ENCODE measurements around the gene TAF1. TPM values are rescaled to one million over a fixed set of nuclear protein-coding genes. Genes with fewer than 3 reads are reported as not detected.
"Not testable (repeated sequence)": the region's sequence is repeated elsewhere in the genome, so short reads cannot be mapped to it uniquely, and the experiment has no call there.

The TAF1 gene
- total RNA-seq, 1 experiment from 2014 or later: 38.3 TPM

DNA sequence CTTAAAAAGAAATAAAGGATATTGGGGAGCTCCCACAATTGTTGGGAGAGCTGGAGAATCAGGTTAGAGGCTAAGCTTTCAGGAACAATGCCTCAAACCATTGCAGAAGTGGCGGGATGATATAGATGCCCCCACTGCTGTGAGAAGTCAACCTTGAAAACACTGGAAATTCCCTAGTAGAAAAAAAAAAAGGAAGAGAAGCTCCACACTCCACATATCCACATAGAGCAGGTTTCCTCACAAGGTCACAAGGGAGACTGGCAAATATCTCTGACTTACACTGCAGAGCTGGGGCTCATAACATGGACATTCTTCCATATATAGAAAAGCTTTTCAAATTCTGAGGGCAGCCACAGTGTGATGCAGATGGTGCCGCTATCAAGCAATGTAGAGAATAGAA lies 144.0 kb downstream of the TAF1 start:
- Histone ChIP-seq H3K4me1 (ENCODE audit: control insufficient read depth, insufficient read depth, low read length) (no peaks in the 10 kb centered on the region), H3K4me3 (ENCODE audit: low read depth in 2 of 2, low read length in 2 of 2) (no peak overlapping the region), H3K36me3 (ENCODE audit: control insufficient read depth, insufficient read depth, low read length) (no peaks in the 10 kb centered on the region), H3K27me3 (ENCODE audit: control insufficient read depth, insufficient read depth, low read length) (no peaks in the 10 kb centered on the region), H3K27ac (ENCODE audit: low read length) (no peak overlapping the region), H3K9me3 (ENCODE audit: control insufficient read depth, insufficient read depth, low read depth, low read length) (no peaks in the 10 kb centered on the region)
- in situ Hi-C loops (cut with HindIII; ENCODE audit: low pct_unique_long_range_greater_than_20kb, low sequenced_read_pairs): no loop called here
- ATAC-seq (no peak), DNase-seq (ENCODE audit: low read depth, low spot score) (no peak)
- no TSS peak for BruUV-seq (replicated peaks)
- CTCF ChIA-PET: no interaction called here
- no peak for TF ChIP-seq POLR2AphosphoS5 (IDR thresholded peaks at IDR 0.05; ENCODE audit: low read depth, low read length)
- TF ChIP-seq, protein P1, sequence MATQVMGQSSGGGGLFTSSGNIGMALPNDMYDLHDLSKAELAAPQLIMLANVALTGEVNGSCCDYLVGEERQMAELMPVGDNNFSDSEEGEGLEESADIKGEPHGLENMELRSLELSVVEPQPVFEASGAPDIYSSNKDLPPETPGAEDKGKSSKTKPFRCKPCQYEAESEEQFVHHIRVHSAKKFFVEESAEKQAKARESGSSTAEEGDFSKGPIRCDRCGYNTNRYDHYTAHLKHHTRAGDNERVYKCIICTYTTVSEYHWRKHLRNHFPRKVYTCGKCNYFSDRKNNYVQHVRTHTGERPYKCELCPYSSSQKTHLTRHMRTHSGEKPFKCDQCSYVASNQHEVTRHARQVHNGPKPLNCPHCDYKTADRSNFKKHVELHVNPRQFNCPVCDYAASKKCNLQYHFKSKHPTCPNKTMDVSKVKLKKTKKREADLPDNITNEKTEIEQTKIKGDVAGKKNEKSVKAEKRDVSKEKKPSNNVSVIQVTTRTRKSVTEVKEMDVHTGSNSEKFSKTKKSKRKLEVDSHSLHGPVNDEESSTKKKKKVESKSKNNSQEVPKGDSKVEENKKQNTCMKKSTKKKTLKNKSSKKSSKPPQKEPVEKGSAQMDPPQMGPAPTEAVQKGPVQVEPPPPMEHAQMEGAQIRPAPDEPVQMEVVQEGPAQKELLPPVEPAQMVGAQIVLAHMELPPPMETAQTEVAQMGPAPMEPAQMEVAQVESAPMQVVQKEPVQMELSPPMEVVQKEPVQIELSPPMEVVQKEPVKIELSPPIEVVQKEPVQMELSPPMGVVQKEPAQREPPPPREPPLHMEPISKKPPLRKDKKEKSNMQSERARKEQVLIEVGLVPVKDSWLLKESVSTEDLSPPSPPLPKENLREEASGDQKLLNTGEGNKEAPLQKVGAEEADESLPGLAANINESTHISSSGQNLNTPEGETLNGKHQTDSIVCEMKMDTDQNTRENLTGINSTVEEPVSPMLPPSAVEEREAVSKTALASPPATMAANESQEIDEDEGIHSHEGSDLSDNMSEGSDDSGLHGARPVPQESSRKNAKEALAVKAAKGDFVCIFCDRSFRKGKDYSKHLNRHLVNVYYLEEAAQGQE (IDR thresholded peaks at IDR 0.05; ENCODE audit: insufficient read depth in 1 of 2, low read depth in 2 of 2, low read length in 1 of 2): no peak
- TF ChIP-seq, protein P2, sequence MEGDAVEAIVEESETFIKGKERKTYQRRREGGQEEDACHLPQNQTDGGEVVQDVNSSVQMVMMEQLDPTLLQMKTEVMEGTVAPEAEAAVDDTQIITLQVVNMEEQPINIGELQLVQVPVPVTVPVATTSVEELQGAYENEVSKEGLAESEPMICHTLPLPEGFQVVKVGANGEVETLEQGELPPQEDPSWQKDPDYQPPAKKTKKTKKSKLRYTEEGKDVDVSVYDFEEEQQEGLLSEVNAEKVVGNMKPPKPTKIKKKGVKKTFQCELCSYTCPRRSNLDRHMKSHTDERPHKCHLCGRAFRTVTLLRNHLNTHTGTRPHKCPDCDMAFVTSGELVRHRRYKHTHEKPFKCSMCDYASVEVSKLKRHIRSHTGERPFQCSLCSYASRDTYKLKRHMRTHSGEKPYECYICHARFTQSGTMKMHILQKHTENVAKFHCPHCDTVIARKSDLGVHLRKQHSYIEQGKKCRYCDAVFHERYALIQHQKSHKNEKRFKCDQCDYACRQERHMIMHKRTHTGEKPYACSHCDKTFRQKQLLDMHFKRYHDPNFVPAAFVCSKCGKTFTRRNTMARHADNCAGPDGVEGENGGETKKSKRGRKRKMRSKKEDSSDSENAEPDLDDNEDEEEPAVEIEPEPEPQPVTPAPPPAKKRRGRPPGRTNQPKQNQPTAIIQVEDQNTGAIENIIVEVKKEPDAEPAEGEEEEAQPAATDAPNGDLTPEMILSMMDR (IDR thresholded peaks at IDR 0.05): no peak
- no peak for TF ChIP-seq SIN3A (IDR thresholded peaks at IDR 0.05; ENCODE audit: borderline replicate concordance, insufficient read depth, low read depth, low read length)
- no peak for TF ChIP-seq TCF7L2 (IDR thresholded peaks at IDR 0.05; ENCODE audit: low read depth, low read length)
- POLR2A ChIA-PET: no interaction called here
- intact Hi-C loops (cut with micrococcal nuclease; ENCODE audit: unreplicated experiment): no loop called here

DNA sequence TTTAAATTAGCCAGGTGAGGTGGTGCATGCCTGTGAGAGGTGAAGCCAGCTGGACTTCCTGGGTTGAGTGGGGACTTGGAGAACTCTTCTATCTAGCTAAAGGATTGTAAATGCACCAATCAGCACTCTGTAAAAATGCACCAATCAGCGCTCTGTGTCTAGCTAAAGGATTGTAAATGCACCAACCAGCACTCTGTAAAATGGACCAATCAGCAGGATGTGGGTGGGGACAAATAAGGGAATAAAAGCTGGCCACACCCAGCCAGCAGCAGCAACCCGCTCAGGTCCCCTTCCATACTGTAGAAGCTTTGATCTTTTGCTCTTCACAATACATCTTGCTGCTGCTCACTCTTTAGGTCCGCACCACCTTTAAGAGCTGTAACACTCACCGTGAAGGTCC lies 147.6 kb downstream of the TAF1 start:
- ATAC-seq; H3K27ac ChIP-seq (ENCODE audit: low read length); H3K9me3 ChIP-seq (ENCODE audit: control insufficient read depth, insufficient read depth, low read depth, low read length); H3K27me3 ChIP-seq (ENCODE audit: control insufficient read depth, insufficient read depth, low read length); H3K4me1 ChIP-seq (ENCODE audit: control insufficient read depth, insufficient read depth, low read length); intact Hi-C loops (cut with micrococcal nuclease; ENCODE audit: unreplicated experiment); DNase-seq (ENCODE audit: low read depth, low spot score); BruUV-seq (replicated peaks); H3K4me3 ChIP-seq (ENCODE audit: low read depth in 2 of 2, low read length in 2 of 2); CTCF ChIA-PET; H3K36me3 ChIP-seq (ENCODE audit: control insufficient read depth, insufficient read depth, low read length); in situ Hi-C loops (cut with HindIII; ENCODE audit: low pct_unique_long_range_greater_than_20kb, low sequenced_read_pairs): not testable (repeated sequence)
- POLR2A ChIA-PET: interaction anchor here (0.7 kb wide), 1 partner anchor 19 kb away, joined by 12 read pairs; no protein-coding TSS in a partner anchor

DNA sequence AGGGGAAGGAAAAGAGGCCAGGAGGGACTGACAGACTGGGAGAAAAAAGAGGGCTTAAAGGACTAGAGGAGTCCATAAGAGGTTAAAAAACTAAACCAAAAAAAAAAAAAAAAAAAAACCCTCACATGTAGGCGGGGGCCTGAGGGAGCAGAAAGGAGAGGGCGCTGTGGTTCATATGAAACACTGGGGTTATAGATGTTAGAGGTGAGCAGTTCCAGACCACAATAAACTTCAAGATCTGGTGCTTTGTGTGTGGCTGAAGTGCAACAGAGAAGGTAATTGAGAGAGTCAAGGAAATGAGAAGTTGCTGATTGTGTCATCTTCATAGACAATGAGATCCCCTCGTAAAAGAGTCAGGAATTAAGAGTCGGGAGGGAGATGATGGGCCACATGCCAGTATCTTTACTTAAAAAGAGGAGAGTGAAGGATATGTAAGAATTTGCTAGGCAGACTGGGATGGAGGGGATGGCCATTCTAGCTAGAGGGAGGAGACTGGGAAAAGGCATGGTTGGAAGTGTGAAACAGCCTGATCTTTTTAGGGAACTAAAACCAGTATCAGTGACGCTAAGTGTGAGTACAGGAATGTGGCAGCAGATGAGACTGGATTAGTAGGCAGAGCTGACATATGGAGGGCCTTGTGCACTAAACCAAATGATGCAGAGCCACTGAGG lies 148.3 kb downstream of the TAF1 start:
- no peak for ATAC-seq
- H3K9me3 ChIP-seq (ENCODE audit: control insufficient read depth, insufficient read depth, low read depth, low read length): no peaks in the 10 kb centered on the region
- TF ChIP-seq, protein P1 (IDR thresholded peaks at IDR 0.05; ENCODE audit: insufficient read depth in 1 of 2, low read depth in 2 of 2, low read length in 1 of 2): no peak
- TF ChIP-seq, protein P2 (IDR thresholded peaks at IDR 0.05): no peak
- TF ChIP-seq POLR2AphosphoS5 (IDR thresholded peaks at IDR 0.05; ENCODE audit: low read depth, low read length) (no peak), SIN3A (IDR thresholded peaks at IDR 0.05; ENCODE audit: borderline replicate concordance, insufficient read depth, low read depth, low read length) (no peak)
- H3K4me3 ChIP-seq (ENCODE audit: low read depth in 2 of 2, low read length in 2 of 2): no peak overlapping the region
- H3K36me3 ChIP-seq (ENCODE audit: control insufficient read depth, insufficient read depth, low read length): no peaks in the 10 kb centered on the region
- H3K27ac ChIP-seq (ENCODE audit: low read length): no peak overlapping the region
- CTCF ChIA-PET: no interaction called here
- no peaks in the 10 kb centered on the region for H3K27me3 ChIP-seq (ENCODE audit: control insufficient read depth, insufficient read depth, low read length)
- no TSS peak for BruUV-seq (replicated peaks)
- in situ Hi-C loops (cut with HindIII; ENCODE audit: low pct_unique_long_range_greater_than_20kb, low sequenced_read_pairs): no loop called here
- H3K4me1 ChIP-seq (ENCODE audit: control insufficient read depth, insufficient read depth, low read length): no peaks in the 10 kb centered on the region
- intact Hi-C loops (cut with micrococcal nuclease; ENCODE audit: unreplicated experiment): no loop called here
- no peak for DNase-seq (ENCODE audit: low read depth, low spot score)
- POLR2A ChIA-PET: interaction anchor here (0.7 kb wide), 1 partner anchor 20 kb away, joined by 12 read pairs; no protein-coding TSS in a partner anchor
